Measurements from ENCODE around the gene CNPY2.
"Not testable (repeated sequence)": the region's sequence is repeated elsewhere in the genome, so short reads cannot be mapped to it uniquely, and the experiment has no call there.

Gene CNPY2

GRCh38 chr12:56271031-56271430, 44.8 kb downstream of the CNPY2 start:
- no peaks in the 10 kb centered on the region for H3K9me2 ChIP-seq (replicated peaks; ENCODE audit: low read depth, low read length)
- peaks cover 19% of the 10 kb centered on the region; the same call in 1 of the 2 replicates for H3K79me2 ChIP-seq (ENCODE audit: insufficient read depth, low read length)
- H3F3A ChIP-seq (ENCODE audit: low read depth) = no peaks in the 10 kb centered on the region
- H3K4me2 ChIP-seq (ENCODE audit: low read depth, low read length, poor library complexity, severe bottlenecking) = no peak overlapping the region
- H3K4me1 ChIP-seq (ENCODE audit: insufficient read depth, low read length, poor library complexity, severe bottlenecking) = peaks cover 19% of the 10 kb centered on the region
- H2AFZ ChIP-seq (ENCODE audit: low read length) = no peak overlapping the region
- H3K4me3 ChIP-seq (ENCODE audit: low read length, poor library complexity, severe bottlenecking) = no peak overlapping the region
- H3K27me3 ChIP-seq (ENCODE audit: insufficient read depth, low read length, poor library complexity, severe bottlenecking) = no peaks in the 10 kb centered on the region
- no peak for TF ChIP-seq EZH2phosphoT487 (IDR thresholded peaks at IDR 0.05; ENCODE audit: borderline replicate concordance)
- peak; percentile 69 for TF ChIP-seq CTCF (conservative IDR thresholded peaks at IDR 0.05; ENCODE audit: low read length)
- H3K9me3 ChIP-seq (ENCODE audit: insufficient read depth, low read depth, low read length) = no peaks in the 10 kb centered on the region
- H3K9ac ChIP-seq (ENCODE audit: low read depth, low read length, poor library complexity, severe bottlenecking) = no peak overlapping the region
- no peaks in the 10 kb centered on the region for H4K20me1 ChIP-seq (ENCODE audit: insufficient read depth, low read length, poor library complexity, severe bottlenecking)
- peaks cover 52% of the 10 kb centered on the region for H3K36me3 ChIP-seq (ENCODE audit: insufficient read depth, low read length)

- Histone ChIP-seq H3K9ac (ENCODE audit: low read depth, low read length, poor library complexity, severe bottlenecking) (peak overlapping the region; percentile 75), H3K4me3 (ENCODE audit: low read length, poor library complexity, severe bottlenecking) (peak overlapping the region; percentile 85), H3K79me2 (ENCODE audit: insufficient read depth, low read length) (peaks cover 19% of the 10 kb centered on the region; the same call in 1 of the 2 replicates), H4K20me1 (ENCODE audit: insufficient read depth, low read length, poor library complexity, severe bottlenecking) (no peaks in the 10 kb centered on the region), H3K4me1 (ENCODE audit: insufficient read depth, low read length, poor library complexity, severe bottlenecking) (peaks cover 19% of the 10 kb centered on the region), H3F3A (ENCODE audit: low read depth) (no peaks in the 10 kb centered on the region), H3K4me2 (ENCODE audit: low read depth, low read length, poor library complexity, severe bottlenecking) (peak overlapping the region; percentile 68), H3K27me3 (ENCODE audit: insufficient read depth, low read length, poor library complexity, severe bottlenecking) (no peaks in the 10 kb centered on the region), H3K9me2 (replicated peaks; ENCODE audit: low read depth, low read length) (no peaks in the 10 kb centered on the region), H3K9me3 (ENCODE audit: insufficient read depth, low read depth, low read length) (no peaks in the 10 kb centered on the region), H2AFZ (ENCODE audit: low read length) (peak overlapping the region; percentile 91), H3K36me3 (ENCODE audit: insufficient read depth, low read length) (peaks cover 19% of the 10 kb centered on the region; the same call in 1 of the 2 replicates)
- TF ChIP-seq EZH2phosphoT487 (IDR thresholded peaks at IDR 0.05; ENCODE audit: borderline replicate concordance) = no peak
- no peak for TF ChIP-seq CTCF (conservative IDR thresholded peaks at IDR 0.05; ENCODE audit: low read length)
These were observed 48.2 kb downstream of the CNPY2 start for GRCh38 chr12:56267443-56268071.

- Histone ChIP-seq H3F3A (ENCODE audit: low read depth) (no peaks in the 10 kb centered on the region), H3K36me3 (ENCODE audit: insufficient read depth, low read length) (peaks cover 14% of the 10 kb centered on the region; the same call in 1 of the 2 replicates), H2AFZ (ENCODE audit: low read length) (peak within 1 kb of the TSS; percentile 91), H4K20me1 (ENCODE audit: insufficient read depth, low read length, poor library complexity, severe bottlenecking) (no peaks in the 10 kb centered on the region), H3K4me3 (ENCODE audit: low read length, poor library complexity, severe bottlenecking) (peak within 1 kb of the TSS; percentile 85), H3K9ac (ENCODE audit: low read depth, low read length, poor library complexity, severe bottlenecking) (peak within 1 kb of the TSS; percentile 75), H3K27me3 (ENCODE audit: insufficient read depth, low read length, poor library complexity, severe bottlenecking) (no peaks in the 10 kb centered on the region), H3K9me2 (replicated peaks; ENCODE audit: low read depth, low read length) (no peaks in the 10 kb centered on the region), H3K4me2 (ENCODE audit: low read depth, low read length, poor library complexity, severe bottlenecking) (peak within 1 kb of the TSS; percentile 68), H3K4me1 (ENCODE audit: insufficient read depth, low read length, poor library complexity, severe bottlenecking) (peaks cover 19% of the 10 kb centered on the region), H3K9me3 (ENCODE audit: insufficient read depth, low read depth, low read length) (no peaks in the 10 kb centered on the region), H3K79me2 (ENCODE audit: insufficient read depth, low read length) (peaks cover 19% of the 10 kb centered on the region; the same call in 1 of the 2 replicates)
- TF ChIP-seq CTCF (conservative IDR thresholded peaks at IDR 0.05; ENCODE audit: low read length) = peak; percentile 41
- TF ChIP-seq EZH2phosphoT487 (IDR thresholded peaks at IDR 0.05; ENCODE audit: borderline replicate concordance) = no peak
These were observed 48.9 kb downstream of the CNPY2 start, which contains the start of gene COQ10A for GRCh38 chr12:56266693-56267442. Gene COQ10A (plus strand): TSS chr12:56266942. CDS start chr12:56267119, 177 bp downstream.

- H3K27me3 ChIP-seq (ENCODE audit: insufficient read depth, low read length, poor library complexity, severe bottlenecking); H3F3A ChIP-seq (ENCODE audit: low read depth): not testable (repeated sequence)
- peaks cover 19% of the 10 kb centered on the region for H3K4me1 ChIP-seq (ENCODE audit: insufficient read depth, low read length, poor library complexity, severe bottlenecking)
These were observed 49.6 kb downstream of the CNPY2 start for GRCh38 chr12:56266068-56266692.

More at GRCh38 chr12:56266068-56266692, 49.6 kb downstream of the CNPY2 start:
- H3K9me2 ChIP-seq (replicated peaks; ENCODE audit: low read depth, low read length); H3K36me3 ChIP-seq (ENCODE audit: insufficient read depth, low read length); H4K20me1 ChIP-seq (ENCODE audit: insufficient read depth, low read length, poor library complexity, severe bottlenecking); H3K9me3 ChIP-seq (ENCODE audit: insufficient read depth, low read depth, low read length): not testable (repeated sequence)
- H3K9ac ChIP-seq (ENCODE audit: low read depth, low read length, poor library complexity, severe bottlenecking) = peak overlapping the region; percentile 75
- peak overlapping the region; percentile 85 for H3K4me3 ChIP-seq (ENCODE audit: low read length, poor library complexity, severe bottlenecking)
- H3K79me2 ChIP-seq (ENCODE audit: insufficient read depth, low read length) = peaks cover 19% of the 10 kb centered on the region; the same call in 1 of the 2 replicates
- H3K4me2 ChIP-seq (ENCODE audit: low read depth, low read length, poor library complexity, severe bottlenecking) = peak overlapping the region; percentile 68
- H2AFZ ChIP-seq (ENCODE audit: low read length) = peak overlapping the region; percentile 91
